Stimulated activated CD4-positive, alpha-beta T cell treated with anti-CD3 and anti-CD28 coated beads, Interleukin-12 subunit alpha, Interleukin-12 subunit beta, amount 100 ng/mL, for 4 hours (primary cell): Measurements from ENCODE around the gene CDC26.
A peak's percentile ranks its signal among the peaks of the same experiment; 100 is the strongest.
"Not testable (repeated sequence)": the region's sequence is repeated elsewhere in the genome, so short reads cannot be mapped to it uniquely, and the experiment has no call there.

Experiments used
- DNase-seq: peaks from one replicate; pipeline ENCODE4 v3.0.0-alpha.2; 2020

The CDC26 gene

GRCh38 chr9:113237026-113237425 is 38.3 kb downstream of the CDC26 start:
- DNase-seq = no peak

GRCh38 chr9:113235701-113236255 is 39.6 kb downstream of the CDC26 start:
- DNase-seq = not testable (repeated sequence)

DNA sequence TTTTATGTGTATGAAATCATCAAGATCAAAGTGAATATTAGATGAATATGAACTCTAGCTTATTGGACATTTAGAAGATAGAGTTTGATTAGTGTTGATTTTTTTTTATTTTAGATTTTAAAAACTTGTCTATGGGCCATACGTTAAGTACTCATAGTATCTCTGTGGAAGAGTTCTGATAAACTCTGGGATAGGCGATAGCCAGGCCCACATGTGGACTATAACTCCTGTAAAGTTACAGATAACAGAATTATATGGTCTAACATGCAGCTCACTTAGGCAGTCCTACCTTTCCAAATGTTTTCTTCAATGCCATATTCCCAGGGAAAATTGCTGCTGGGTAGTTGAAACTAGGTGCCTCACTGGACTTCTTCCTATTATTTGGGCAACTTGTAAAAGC is 43.7 kb downstream of the CDC26 start:
- DNase-seq = no peak

DNA sequence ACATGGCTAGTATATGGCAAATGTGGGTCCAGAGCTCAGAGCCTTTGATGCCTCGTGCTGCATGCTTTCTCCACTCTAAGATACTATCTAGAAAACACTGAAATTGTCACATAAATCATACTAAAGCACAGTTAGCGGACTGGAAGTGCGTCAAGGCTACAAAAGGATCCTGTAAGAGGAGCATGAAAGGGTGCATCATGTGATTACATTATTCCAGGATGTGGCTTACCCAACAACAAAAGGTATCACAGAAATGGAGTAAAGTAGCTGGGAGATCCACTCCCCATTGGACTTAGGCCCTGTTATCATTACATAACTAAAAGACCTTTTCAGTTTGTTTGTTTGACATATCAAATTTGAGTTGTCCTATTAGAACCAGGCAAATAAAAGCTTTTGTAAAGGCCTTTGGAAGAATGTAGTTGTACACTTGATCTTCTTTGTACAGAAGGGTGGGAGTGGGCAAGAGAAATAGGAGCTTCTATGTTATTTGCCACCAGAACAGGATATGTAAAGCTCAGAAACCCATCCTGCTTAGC is 47.2 kb downstream of the CDC26 start:
- DNase-seq = no peak

- no peak for DNase-seq
Observed at GRCh38 chr9:113227436-113227835, 47.9 kb downstream of the CDC26 start.

DNA sequence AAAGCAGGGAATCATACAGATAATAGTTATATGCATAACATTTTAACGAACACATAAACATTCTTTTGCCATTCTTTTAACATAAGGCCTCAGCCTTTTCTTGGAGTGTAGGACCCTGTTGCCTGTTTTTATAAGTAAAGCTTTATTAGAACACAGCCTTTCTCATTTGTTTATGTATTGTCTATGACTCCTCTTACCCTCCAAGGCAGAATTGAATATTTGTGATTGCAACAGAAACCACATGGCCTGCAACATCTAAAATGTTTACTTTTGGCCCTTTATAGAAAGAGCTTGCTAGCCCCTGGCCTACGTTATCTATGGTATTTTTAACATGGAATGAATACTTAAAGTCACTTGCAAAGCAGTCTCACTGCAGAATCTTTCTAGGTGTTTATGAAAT is 51.4 kb downstream of the CDC26 start:
- no peak for DNase-seq

DNA sequence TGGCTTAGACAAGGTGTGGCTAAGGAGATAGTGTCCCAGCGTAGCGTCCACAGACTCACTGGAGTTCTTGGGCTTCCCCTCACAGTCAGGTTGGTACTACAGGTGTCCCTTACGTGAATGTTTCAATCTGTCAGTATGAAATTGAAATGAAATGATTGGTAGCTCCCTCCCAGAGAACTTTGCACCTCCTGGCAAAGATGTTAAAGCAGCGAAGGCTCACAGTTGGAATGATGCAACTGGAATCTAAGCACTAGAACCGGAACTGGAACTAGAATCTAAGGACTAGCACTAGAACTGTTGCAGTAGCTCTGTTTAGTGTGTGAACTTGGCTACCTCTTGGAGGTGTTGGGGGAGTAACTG is 52.9 kb downstream of the CDC26 start:
- DNase-seq = no peak

- no peak for DNase-seq
Observed at GRCh38 chr9:113221800-113222481, 53.4 kb downstream of the CDC26 start.

DNA sequence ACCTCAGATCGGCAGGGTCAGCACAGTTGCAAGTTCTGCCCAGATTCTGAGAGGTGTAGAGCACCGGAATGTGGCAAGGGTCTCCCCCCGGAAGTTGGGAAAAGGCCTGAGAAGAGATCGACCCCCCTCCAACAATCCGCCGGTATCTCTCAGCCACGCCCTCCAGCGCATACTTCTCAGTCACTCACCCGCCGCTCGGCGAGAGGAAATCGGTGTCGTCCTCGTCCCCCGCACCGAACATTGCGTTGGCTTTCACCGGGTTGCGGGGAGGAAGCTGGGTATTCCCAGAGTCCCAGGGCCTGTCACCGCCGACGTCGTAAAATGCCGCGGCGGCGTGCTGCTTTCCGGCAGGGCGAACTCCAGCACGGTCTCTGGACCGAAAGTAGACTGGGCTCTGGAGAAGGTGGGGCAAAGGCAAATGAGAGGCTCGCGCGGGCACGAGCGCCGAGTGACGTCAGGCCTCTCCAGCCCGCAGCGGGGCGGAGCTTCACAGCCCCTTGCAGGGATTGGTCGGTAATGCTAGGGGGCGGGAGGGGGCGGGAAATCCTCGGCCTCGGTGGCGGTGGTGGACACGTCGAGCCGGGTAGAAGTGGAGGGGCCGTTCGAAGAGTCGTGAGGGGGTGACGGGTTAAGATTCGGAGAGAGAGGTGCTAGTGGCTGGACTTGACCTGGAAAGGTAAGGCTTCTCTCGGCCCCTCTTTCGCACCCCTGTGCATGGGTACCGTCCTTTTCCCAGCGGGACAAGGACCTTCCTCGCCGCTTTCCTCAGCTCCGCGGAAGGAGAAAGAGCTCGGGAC is 54.2 kb downstream of the CDC26 start, which contains the start of the genes FKBP15 and SLC31A1:
TSS of gene FKBP15 (minus strand) at position 275 of the 797 bp plus-strand sequence. CDS start at position 241, 34 bp downstream.
TSS of gene SLC31A1 (plus strand) at position 542 of the 797 bp plus-strand sequence. CDS start 34,605 bp downstream, outside the sequence.
- DNase-seq = peak; percentile 95

DNA sequence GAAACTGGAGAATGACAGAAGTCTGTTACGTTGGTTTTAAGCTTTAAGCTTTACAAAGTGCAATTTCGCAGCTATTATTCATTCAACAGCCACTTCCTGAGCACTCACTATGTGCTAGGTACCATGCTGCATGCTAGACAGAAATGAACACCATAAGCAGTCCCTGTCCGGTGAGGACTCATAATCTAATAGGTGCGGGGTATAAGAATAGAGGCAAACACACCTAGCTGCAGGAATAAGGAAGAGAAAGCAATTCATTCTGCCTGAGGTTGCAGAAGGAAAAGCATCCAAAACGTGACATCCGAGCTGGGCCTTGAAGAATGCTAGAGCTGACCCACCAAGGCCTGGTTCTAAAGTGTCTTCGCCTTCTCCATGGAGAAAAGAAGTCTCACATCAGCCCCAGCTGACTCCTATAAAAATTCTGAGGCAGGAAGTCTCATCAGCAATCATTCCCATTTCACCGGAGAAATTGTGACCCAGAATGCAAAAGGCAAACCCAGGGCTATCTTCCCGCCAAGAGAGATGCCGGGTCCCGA is 54.8 kb downstream of the CDC26 start:
- no peak for DNase-seq

DNA sequence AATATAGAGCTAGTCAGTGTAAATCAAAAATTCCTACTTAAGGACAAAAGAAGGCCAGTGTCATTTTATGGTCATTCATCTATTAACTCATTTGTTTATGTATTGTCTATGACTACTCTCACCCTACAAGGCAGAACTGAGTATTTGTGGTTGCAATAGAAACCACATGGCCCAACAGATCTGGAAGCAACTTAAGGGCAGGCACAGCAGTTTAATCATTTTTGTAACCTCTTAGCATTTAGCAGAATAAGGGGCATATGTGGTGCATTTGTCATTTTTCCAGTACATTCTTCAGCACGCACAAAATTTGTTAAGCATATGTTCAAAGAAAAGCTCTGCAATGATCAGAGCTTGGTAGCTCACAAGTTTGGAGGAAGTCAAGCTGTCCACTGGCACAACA is 55.4 kb downstream of the CDC26 start:
- DNase-seq = no peak

DNA sequence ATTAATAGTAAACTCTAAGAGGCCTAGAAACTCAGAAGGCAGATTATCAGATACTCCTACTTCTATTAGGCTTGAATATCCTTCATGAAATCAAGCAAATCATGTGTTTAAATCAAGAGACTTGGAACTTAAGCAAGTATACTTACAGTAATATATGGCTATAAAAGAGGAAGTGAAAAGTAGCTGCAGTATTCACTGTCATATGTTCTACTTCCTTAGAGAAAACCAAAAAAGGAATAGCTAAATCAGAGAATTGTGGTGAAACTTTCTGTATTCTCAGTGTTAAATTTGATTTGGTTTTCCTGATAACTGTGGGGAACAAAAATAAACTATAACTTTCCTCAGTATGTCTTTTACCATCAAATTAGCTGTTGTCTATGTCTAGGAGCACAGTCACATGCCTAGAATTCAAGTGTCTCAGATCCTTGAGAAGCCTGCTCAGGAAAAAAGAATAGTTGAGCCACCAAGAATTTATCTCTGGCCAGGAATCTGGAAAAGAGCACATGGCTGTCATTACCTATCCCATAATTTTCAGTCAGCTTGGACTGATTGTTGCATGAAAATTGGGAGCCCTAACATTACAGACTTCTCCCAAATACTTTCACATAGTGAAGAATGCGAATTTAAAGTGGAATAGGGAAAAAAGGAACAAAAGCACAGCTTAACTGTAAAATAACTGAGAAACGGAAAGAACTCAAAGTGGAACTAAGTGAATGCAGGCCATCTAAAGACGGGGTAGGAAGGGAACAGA is 56.0 kb downstream of the CDC26 start:
- no peak for DNase-seq
